Hepatocyte (in vitro differentiated cells): ENCODE data around the gene PTH2R. TPM values are rescaled to one million over a fixed set of nuclear protein-coding genes. Genes with fewer than 3 reads are reported as not detected.
"Not testable (repeated sequence)": the region's sequence is repeated elsewhere in the genome, so short reads cannot be mapped to it uniquely, and the experiment has no call there.

Experiments
- DNase-seq: peaks from one replicate; pipeline ENCODE4 v3.0.0-alpha.2; 2016; ENCODE audit warnings: low spot score
- H2AFZ ChIP-seq: fragments of 200-600 bp; sonication (generic); 2 replicates; pipeline ENCODE4 v1.6.0; 2016; ENCODE audit warnings: antibody characterized with exemption, mild to moderate bottlenecking
- H3K27ac ChIP-seq: fragments of 200-600 bp; sonication (generic); 2 replicates; pipeline ENCODE4 v1.5.1; 2016; ENCODE audit warnings: mild to moderate bottlenecking
- H3K27me3 ChIP-seq: fragments of 200-600 bp; sonication (generic); 2 replicates; pipeline ENCODE4 v1.6.1; 2016
- H3K36me3 ChIP-seq: fragments of 200-600 bp; sonication (generic); replicated peaks from 2 replicates; pipeline ENCODE4 v1.5.1; 2016; ENCODE audit warnings: low read depth; ENCODE audit not compliant: insufficient read depth
- H3K4me1 ChIP-seq: fragments of 200-600 bp; sonication (generic); 2 replicates; pipeline ENCODE4 v1.5.1; 2016; ENCODE audit warnings: mild to moderate bottlenecking, moderate library complexity; ENCODE audit not compliant: insufficient read depth
- H3K4me2 ChIP-seq: fragments of 200-600 bp; sonication (generic); 2 replicates; pipeline ENCODE4 v1.6.0; 2016
- H3K4me3 ChIP-seq: fragments of 200-600 bp; sonication (generic); 2 replicates; pipeline ENCODE4 v1.5.1; 2016; ENCODE audit warnings: mild to moderate bottlenecking
- H3K79me2 ChIP-seq: fragments of 200-600 bp; sonication (generic); 2 replicates; pipeline ENCODE4 v1.6.0; 2017; ENCODE audit warnings: mild to moderate bottlenecking
- H3K9me2 ChIP-seq: fragments of 200-600 bp; sonication (generic); replicated peaks from 2 replicates; pipeline ENCODE4 v1.6.0; 2017; ENCODE audit warnings: mild to moderate bottlenecking; ENCODE audit not compliant: insufficient read depth
- H3K9me3 ChIP-seq: fragments of 200-600 bp; sonication (generic); 2 replicates; pipeline ENCODE4 v1.5.1; 2016; ENCODE audit warnings: low read depth, mild to moderate bottlenecking
- H4K20me1 ChIP-seq: fragments of 200-600 bp; sonication (generic); 2 replicates; pipeline ENCODE4 v1.6.0; 2016; ENCODE audit warnings: mild to moderate bottlenecking; ENCODE audit not compliant: insufficient read depth, poor library complexity, severe bottlenecking
- CTCF ChIP-seq: fragments of 200-600 bp; sonication (generic); IDR thresholded peaks from 2 replicates; pipeline ENCODE4 v1.5.1; 2016; ENCODE audit warnings: antibody characterized with exemption, mild to moderate bottlenecking; ENCODE audit not compliant: poor library complexity
- EZH2 ChIP-seq: fragments of 200-600 bp; sonication (generic); IDR thresholded peaks from 2 replicates; pipeline ENCODE4 v1.6.1; 2016; ENCODE audit warnings: antibody characterized with exemption, mild to moderate bottlenecking, borderline replicate concordance
- EZH2phosphoT487 ChIP-seq: fragments of 200-600 bp; sonication (generic); IDR thresholded peaks from one replicate; pipeline ENCODE4 v1.6.1; 2018; ENCODE audit warnings: antibody characterized with exemption, mild to moderate bottlenecking, low read depth, moderate library complexity; ENCODE audit not compliant: unreplicated experiment, severe bottlenecking
- WGBS: methylation state at CpG from one replicate; pipeline ENCODE4 v1.1.6; 2016; ENCODE audit warnings: low lambda C conversion rate; ENCODE audit errors: missing lambda C conversion rate; 5-methylcytosine and 5-hydroxymethylcytosine counted together
- polyA plus RNA-seq: library from polyadenylated mRNA; unstranded; fragments of >200 nt; fragmentation: Nextera tagmentation; extraction: Ambion mirVana; gene quantifications from 2 replicates; pipeline ENCODE4 v1.2.1, GENCODE V29; 2016
- total RNA-seq: library from RNA; depleted of rRNA; stranded (reverse); fragments of >200 nt; gene quantifications from 2 replicates; pipeline ENCODE4 v1.2.3, GENCODE V29; 2014

PTH2R gene
- total and polyA plus RNA-seq, 2 experiments from 2014 or later = not detected

- Histone ChIP-seq H3K4me3 (no peak overlapping the region), H3K4me2 (no peak overlapping the region), H3K27ac (no peak overlapping the region), H3K4me1 (no peaks in the 10 kb centered on the region), H3K9me3 (no peaks in the 10 kb centered on the region), H3K79me2 (no peaks in the 10 kb centered on the region), H3K27me3 (no peaks in the 10 kb centered on the region), H4K20me1 (no peaks in the 10 kb centered on the region), H3K9me2 (no peaks in the 10 kb centered on the region), H3K36me3 (no peaks in the 10 kb centered on the region), H2AFZ (no peak overlapping the region)
- no peak for TF ChIP-seq EZH2phosphoT487
- TF ChIP-seq EZH2 = no peak
- no peak for TF ChIP-seq CTCF
- 87% methylated on average over 4 of the region's 4 CpGs for WGBS
- DNase-seq = no peak
Observed at GRCh38 chr2:208384637-208385036, 22.0 kb upstream of the PTH2R start.

DNA sequence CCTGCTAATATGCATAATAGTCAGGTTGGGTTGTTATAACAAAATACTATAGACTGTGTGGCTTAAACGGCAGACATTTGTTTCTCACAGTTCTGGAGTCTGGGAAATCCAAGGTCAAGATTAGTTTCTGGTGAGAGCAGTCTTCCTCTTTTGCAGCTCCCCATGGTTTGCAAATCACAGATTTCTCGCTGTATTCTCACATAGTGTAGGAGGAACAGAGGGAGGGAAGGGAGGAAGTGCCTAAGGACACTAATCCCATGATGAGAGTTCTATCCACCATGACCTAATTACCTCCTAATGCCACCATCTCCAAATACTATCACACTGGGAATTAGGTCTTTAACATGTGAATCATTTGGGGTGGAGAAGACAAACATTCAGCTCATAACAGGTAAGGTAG lies 20.1 kb upstream of the PTH2R start:
- H3K27me3 ChIP-seq = no peaks in the 10 kb centered on the region
- H3K79me2 ChIP-seq = no peaks in the 10 kb centered on the region
- H3K4me3 ChIP-seq = no peak overlapping the region
- no peaks in the 10 kb centered on the region for H4K20me1 ChIP-seq
- H3K9me3 ChIP-seq = no peaks in the 10 kb centered on the region
- H3K9me2 ChIP-seq = no peaks in the 10 kb centered on the region
- TF ChIP-seq EZH2 = no peak
- TF ChIP-seq CTCF = no peak
- no peak for TF ChIP-seq EZH2phosphoT487
- H3K4me1 ChIP-seq = no peaks in the 10 kb centered on the region
- H2AFZ ChIP-seq = no peak overlapping the region
- H3K27ac ChIP-seq = no peak overlapping the region
- WGBS = 19% methylated on average over 2 of the region's 2 CpGs
- H3K36me3 ChIP-seq = no peaks in the 10 kb centered on the region
- no peak overlapping the region for H3K4me2 ChIP-seq
- DNase-seq = no peak

DNA sequence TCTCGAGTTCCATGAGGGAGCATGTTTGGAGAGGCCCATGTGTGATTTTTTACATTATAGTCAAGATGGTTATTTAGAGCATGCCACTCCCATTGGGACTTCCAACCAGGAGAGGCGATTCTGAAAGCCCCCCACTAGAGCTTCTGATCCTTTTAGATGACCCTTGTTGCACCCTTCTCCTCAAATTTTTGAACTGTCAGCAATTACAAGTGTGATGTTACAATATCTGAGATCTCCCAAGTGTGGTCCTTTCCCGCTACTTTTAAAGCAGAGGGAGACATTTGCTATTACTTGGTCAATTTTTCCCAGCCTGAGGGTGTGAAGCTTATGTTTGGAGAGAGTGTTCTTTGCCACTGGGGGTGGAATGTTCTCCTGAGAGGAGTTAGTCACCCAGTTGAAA lies 16.7 kb upstream of the PTH2R start:
- DNase-seq = no peak
- H4K20me1 ChIP-seq = no peaks in the 10 kb centered on the region
- WGBS = 90% methylated on average over 3 of the region's 3 CpGs
- H3K9me2 ChIP-seq = no peaks in the 10 kb centered on the region
- H3K36me3 ChIP-seq = no peaks in the 10 kb centered on the region
- no peak for TF ChIP-seq EZH2
- TF ChIP-seq CTCF = no peak
- no peak for TF ChIP-seq EZH2phosphoT487
- H3K79me2 ChIP-seq = no peaks in the 10 kb centered on the region
- no peak overlapping the region for H3K4me2 ChIP-seq
- no peaks in the 10 kb centered on the region for H3K27me3 ChIP-seq
- H3K4me1 ChIP-seq = no peaks in the 10 kb centered on the region
- H3K9me3 ChIP-seq = no peaks in the 10 kb centered on the region
- no peak overlapping the region for H3K4me3 ChIP-seq
- H3K27ac ChIP-seq = no peak overlapping the region
- H2AFZ ChIP-seq = no peak overlapping the region

- 73% methylated on average over 3 of the region's 3 CpGs for WGBS
- Histone ChIP-seq H4K20me1 (no peaks in the 10 kb centered on the region), H3K36me3 (no peaks in the 10 kb centered on the region)
Observed at GRCh38 chr2:208392300-208392699, 14.3 kb upstream of the PTH2R start.

GRCh38 chr2:208396796-208397195 lies 9.8 kb upstream of the PTH2R start:
- H3K9me2 ChIP-seq, H3K4me3 ChIP-seq, H3K27me3 ChIP-seq, H3K4me2 ChIP-seq, H3K36me3 ChIP-seq, H3K4me1 ChIP-seq, H3K79me2 ChIP-seq, H2AFZ ChIP-seq, H4K20me1 ChIP-seq, H3K9me3 ChIP-seq, H3K27ac ChIP-seq, DNase-seq: not testable (repeated sequence)
- WGBS = 87% methylated on average over 4 of the region's 4 CpGs

More at GRCh38 chr2:208392300-208392699, 14.3 kb upstream of the PTH2R start:
- Histone ChIP-seq H3K27me3 (no peaks in the 10 kb centered on the region), H3K4me2 (no peak overlapping the region), H3K4me1 (no peaks in the 10 kb centered on the region), H3K4me3 (no peak overlapping the region), H3K79me2 (no peaks in the 10 kb centered on the region), H3K9me2 (no peaks in the 10 kb centered on the region), H3K27ac (no peak overlapping the region), H3K9me3 (no peaks in the 10 kb centered on the region), H2AFZ (no peak overlapping the region)
- TF ChIP-seq CTCF = no peak
- no peak for TF ChIP-seq EZH2phosphoT487
- TF ChIP-seq EZH2 = no peak
- no peak for DNase-seq
